Measurements from ENCODE around the gene EVX2.

EVX2 gene

DNA sequence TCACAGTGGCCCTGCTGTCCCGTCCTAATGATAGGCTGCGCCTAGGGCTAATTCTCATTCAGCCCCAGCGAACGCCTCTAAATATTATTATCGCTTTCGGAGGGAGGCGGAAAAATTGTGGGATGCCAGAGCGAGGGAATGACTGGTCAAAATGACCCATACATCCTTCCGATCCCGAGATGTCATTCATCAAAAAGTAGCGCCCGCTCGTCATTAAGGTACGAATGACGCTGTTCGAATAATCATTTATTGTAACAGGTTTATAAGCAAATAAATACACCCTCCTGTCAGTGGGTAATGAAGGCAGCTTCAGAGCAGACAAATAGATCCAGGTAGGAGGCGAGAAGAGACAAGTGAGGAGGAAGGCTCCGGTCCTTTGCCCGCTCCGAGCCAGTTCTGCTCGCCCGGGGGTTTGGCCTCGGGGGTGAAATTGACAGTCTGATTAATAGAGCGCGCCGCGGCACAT, at the start of gene EVX2:
Gene EVX2, minus strand, starts transcription at position 167 of the 466 bp plus-strand sequence. CDS start 186 bp downstream, outside the sequence.
- DNase-seq (ENCODE audit: low read depth in 3 of 3), result no peak

- DNase-seq (ENCODE audit: low read depth in 3 of 3), result no peak
Observed at GRCh38 chr2:176133389-176133788, 49.6 kb upstream of the EVX2 start.

DNA sequence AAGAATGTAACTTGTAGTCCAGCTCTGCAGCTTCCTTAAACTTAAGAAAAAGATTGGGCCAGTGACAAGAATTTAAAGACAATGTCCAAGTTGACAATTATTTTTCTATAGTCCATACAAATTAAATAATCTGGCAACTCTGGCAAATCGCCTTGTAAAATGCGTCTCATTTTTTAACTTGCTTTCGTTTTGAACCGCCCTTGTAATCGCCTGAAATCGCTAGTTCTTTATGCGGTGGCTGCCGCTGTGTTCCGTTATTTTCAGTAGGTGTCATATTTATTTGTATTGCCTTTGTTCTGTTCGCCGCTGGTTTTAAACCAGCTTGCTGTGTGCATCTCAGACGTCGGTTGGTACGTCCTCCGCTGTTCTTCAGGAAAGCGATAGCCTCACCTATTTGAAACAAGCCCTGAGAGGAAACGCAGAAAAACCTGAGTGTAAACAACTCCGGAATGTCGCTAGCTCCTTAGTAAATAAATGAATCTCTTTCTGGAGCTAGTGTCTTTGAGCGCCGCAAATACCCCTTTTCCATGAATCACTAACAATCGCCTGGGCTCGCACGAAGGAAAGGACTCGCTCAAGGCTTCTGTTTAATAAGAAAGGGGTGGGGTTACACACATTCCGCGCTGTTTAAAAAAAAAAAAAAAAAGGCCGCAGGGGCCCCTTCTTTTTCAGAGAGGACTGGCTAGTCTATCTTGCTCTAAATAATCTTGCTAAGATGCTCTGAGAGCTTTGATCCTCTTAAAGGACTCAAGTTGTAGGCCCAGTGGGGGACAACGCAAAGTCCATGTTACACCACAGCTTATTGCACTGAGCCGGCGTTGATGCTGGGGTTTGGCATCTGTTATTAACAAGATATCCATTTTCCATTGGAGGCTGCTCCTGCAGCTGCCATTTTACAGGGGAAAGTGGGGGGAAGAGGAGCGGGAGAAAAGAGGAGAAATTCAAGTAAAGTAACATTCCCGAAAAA, 48.7 kb upstream of the EVX2 start:
- no peak for DNase-seq (ENCODE audit: low read depth in 3 of 3)

- DNase-seq (ENCODE audit: low read depth in 3 of 3), result no peak
Observed at GRCh38 chr2:176131848-176132158, 48.0 kb upstream of the EVX2 start.

DNA sequence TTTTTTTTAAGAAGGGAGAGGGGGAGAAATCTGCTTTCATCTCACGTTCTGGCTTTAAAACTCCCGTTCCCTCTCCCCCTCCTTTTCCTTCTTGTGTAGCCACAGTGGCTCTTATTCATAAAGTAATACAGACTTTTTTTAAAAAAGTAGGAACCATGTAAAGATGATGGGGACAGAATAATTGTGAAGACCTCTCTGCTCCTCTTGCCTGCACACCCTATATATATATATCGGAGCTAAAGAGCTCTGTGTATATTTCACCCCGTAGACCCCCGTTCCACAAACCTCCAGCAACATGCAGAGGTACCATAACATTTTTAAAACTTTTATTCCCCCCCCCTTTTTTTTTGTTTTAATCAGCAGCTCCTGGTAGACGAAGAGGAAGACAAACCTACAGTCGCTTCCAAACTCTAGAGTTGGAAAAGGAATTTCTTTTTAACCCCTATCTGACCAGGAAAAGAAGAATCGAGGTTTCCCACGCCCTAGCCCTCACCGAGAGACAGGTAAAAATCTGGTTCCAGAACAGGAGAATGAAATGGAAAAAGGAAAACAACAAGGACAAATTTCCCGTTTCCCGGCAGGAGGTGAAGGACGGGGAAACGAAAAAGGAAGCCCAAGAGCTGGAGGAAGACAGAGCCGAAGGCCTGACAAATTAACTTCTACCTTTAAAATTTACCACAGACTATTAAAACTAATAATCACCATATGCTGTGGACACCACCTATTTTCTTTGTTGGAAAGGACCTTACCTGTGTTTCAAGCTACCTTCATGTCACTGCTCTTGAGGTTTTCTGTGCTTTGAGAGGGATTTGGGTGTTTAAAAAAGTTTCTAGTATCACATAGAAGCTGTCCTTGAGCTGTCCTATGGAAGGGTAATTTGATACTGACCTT, 47.4 kb upstream of the EVX2 start:
- DNase-seq (ENCODE audit: low read depth in 3 of 3), result no peak

GRCh38 chr2:176130147-176130956, 46.6 kb upstream of the EVX2 start:
- DNase-seq (ENCODE audit: low read depth in 3 of 3), result no peak

DNA sequence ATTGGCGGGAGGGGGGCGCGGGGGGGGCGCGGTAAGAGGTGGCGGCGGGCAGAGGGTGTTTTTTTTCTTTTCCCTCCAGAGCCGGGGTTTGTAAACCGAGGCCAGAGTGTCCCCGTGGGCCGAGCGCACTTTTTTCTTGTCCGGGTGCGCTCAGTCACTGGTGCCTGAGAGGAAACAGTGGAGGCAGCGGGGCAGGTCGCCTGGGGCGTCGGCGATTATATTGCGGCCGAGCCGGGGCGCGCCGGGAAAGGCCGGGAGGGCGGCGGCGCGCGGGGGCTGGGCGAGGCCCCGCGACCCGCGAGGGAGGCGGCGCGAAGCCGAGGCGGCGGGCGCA, 46.0 kb upstream of the EVX2 start:
- no peak for DNase-seq (ENCODE audit: low read depth in 3 of 3)

- no peak for DNase-seq (ENCODE audit: low read depth in 3 of 3)
Observed at GRCh38 chr2:176128982-176129796, 45.4 kb upstream of the EVX2 start, which contains the start of gene HOXD8. TSS of gene HOXD8 (plus strand) at chr2:176129705. CDS start at chr2:176130367, 662 bp downstream.

- no peak for DNase-seq (ENCODE audit: low read depth in 3 of 3)
Observed at GRCh38 chr2:176128172-176128981, 44.6 kb upstream of the EVX2 start.

DNA sequence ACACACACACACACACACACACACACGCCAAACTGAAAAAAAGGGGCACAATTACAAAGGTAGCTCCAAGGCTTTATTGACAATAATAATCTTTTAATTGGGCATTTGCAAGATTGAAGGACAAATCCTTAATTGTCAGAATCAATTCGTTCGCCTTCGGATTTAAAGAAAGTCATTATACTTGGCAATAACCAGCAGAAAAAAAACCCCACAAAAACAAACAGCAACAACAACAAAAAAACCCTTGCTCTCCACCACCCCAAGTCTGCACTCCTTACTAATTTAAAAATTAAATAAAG, 44.0 kb upstream of the EVX2 start:
- DNase-seq (ENCODE audit: low read depth in 3 of 3), result no peak

DNA sequence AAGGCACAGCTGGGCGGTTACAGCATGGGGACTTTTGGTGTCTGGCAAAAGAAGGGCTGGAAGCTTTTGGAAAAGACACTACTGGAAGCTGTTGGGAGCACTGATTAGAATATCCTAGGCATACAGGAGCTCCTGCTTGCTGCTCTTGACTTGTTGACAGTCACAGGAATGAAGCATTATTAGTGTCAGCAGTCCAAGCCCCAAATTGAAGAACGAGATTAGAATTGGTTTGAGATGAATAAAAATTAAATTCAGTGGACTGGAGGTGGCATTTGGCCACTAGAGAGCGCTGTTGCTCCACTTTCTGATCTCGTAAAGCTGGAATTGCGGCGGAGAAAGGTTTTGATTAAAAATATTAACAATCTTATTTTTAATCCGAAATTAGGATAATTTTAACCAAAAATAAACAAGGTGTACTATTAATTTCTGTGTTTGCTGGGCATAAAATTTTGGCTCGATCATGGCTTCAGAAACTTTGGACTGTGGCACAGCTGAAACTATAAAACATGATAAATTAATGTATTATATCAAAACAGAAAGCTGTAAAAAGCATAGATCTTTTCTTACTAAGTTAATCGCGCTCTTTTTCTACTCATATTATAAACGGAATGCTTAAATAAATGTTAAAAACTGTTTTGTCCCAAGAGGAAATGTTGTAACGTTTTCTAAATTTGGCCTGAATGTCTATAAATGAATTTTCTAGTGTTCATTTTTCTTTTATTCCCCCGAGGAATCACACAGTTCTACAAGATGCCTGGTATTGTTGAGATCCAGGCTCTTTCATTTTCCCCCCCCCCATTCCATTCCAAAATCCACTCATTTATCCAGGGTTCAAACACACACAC, 43.4 kb upstream of the EVX2 start:
- peak in 2 of 3 donors; percentile 50 to 61 for DNase-seq (ENCODE audit: low read depth in 3 of 3)

DNA sequence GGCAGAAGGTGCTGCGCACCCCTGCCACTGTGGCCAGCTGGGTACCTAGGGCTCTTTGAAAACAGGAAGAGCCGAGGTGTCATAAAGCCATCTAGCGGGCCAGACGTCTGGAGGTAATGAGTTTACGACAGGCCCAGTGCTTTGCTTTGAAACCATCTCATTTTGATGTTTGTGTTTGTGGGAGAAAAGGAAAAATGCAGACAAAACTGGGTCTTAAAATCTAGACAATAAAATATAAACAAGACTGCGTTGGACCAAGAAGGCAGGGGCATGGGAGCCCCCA, 42.0 kb upstream of the EVX2 start:
- DNase-seq (ENCODE audit: low read depth in 3 of 3), result no peak

DNA sequence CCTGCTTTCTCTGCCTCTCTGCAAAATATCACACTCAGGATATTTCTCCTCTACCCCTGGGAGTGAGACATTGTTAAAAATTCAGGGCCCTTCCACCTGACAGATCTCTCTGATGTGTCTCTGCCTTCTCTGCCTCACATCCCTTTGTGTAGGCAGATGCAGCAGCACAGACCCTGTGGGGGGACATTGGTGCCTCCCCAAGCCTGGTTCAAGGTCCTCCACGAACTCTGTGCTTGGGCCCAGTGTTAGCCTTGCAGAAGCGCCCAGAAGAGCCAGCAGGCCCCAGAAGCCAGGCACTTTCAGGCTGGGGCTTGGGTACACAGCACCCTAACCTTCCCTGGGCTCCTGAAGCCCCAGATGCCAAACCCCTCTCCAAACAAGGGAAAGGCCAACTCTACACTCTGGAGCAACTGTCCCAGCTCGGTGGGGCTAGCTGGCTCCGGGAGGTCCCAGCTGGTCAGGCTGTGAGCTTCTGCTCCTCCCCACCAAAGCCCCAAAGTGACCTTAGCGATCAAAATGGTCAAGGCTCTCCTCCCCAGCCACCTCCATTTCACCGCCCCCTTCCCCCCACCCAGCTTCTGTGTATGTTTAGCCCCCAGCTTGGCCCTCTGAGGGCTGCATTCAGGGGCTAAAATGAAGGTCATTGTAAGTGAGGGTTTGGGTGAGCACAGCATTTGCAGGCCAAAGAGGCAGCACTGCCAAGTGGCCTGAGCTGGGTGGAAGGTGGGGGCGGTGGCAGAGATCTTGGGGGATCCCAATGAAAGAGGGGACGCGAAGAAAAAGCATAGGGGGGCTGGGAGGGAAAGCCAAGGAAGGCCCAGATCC, 41.4 kb upstream of the EVX2 start:
- DNase-seq (ENCODE audit: low read depth in 3 of 3), result no peak

DNA sequence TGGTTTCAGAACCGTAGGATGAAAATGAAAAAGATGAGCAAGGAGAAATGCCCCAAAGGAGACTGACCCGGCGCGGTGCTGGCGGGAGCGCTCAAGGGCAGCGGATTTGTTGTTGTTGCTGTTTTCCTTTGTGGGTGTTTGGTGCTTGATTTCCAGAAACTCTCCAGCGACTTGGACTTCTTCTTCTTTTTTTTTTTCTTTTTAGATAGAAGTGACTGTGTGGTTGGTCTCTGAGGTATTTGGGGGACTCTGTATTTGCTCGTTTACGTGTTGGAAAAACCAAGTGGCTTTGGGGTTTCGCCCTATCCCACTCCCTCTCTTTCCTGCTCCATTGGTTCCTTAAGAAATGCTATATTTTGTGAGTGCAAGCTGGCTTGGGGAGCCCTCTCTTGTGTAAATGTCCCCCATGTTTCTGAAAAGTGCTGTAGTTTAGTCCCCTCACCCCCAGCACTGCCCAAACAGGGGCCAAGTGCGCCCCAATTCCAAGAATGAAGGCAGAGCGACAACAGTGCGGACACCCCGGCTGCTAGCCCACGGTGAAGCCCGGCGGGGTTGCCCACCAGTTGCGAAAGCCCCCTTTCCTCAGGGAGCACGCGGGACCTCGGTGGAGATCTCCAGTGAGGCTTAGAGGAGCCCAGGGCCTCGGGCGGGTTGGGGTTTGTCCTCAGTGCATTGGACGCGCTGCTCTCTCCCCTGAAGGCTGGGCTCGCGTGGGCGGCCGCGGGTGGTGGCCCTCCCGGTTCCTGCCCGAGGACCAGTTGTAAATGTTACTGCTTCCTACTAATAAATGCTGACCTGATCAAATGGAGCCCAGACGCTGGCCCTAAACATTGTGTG, 40.6 kb upstream of the EVX2 start:
- DNase-seq (ENCODE audit: low read depth in 3 of 3), result no peak

DNA sequence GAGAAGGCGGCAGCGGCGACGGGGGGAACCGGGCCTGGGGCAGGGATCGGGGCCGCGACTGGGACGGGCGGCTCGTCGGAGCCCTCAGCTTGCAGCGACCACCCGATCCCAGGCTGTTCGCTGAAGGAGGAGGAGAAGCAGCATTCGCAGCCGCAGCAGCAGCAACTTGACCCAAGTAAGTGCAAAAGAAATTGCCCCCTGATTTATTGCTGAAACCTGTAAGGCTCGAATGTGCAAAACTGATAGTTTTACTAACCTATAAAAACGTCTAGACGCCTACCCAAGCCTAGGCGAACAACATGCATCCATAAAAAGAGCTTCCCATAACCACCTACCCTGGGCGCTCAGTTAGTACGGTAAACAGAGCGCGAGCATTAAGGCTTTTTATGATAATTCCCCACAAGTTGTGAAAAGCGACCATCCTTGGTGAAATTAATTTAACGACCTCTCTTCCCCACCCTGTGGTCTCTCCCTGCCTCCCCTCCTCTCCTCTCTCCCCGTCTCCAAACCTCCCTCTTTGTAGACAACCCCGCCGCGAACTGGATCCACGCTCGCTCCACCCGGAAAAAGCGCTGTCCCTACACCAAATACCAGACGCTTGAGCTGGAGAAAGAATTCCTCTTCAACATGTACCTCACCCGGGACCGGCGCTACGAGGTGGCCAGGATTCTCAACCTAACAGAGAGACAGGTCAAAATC, 39.8 kb upstream of the EVX2 start:
- no peak for DNase-seq (ENCODE audit: low read depth in 3 of 3)

- DNase-seq (ENCODE audit: low read depth in 3 of 3), result no peak
Observed at GRCh38 chr2:176122683-176123410, 39.1 kb upstream of the EVX2 start, which contains the start of gene HOXD9. TSS of gene HOXD9 (plus strand) at chr2:176122719. CDS start at chr2:176122769, 50 bp downstream.

Data from stimulated activated CD4-positive, alpha-beta T cell treated with anti-CD3 and anti-CD28 coated beads, TNF-alpha, amount 100 ng/mL, for 48 hours (primary cell).